C1 segment of cervical spinal cord (tissue), 14 donors: ENCODE results near the gene HELQ.
"Not testable (repeated sequence)": the region's sequence is repeated elsewhere in the genome, so short reads cannot be mapped to it uniquely, and the experiment has no call there.

ENCODE experiments used
- DNase-seq, 14 donors: peaks; one replicate each; lab custom pipeline; 2025; lab: John Stamatoyannopoulos, UW

HELQ gene

GRCh38 chr4:83436680-83437079 lies 18.9 kb downstream of the HELQ start:
- no peak for DNase-seq

GRCh38 chr4:83431200-83431599 lies 24.4 kb downstream of the HELQ start:
- no peak for DNase-seq

- no peak for DNase-seq
These were observed 37.4 kb downstream of the HELQ start for GRCh38 chr4:83418211-83418610.

- DNase-seq, result no peak
These were observed 38.1 kb downstream of the HELQ start for GRCh38 chr4:83417566-83417965.

- no peak for DNase-seq
These were observed 41.9 kb downstream of the HELQ start for GRCh38 chr4:83413676-83414075.

GRCh38 chr4:83408908-83409307 lies 46.7 kb downstream of the HELQ start:
- no peak for DNase-seq

GRCh38 chr4:83405844-83406816 lies 49.5 kb downstream of the HELQ start:
- no peak for DNase-seq

GRCh38 chr4:83398158-83398557 lies 57.5 kb downstream of the HELQ start:
- DNase-seq, result not testable (repeated sequence)

GRCh38 chr4:83393908-83394307 lies 61.7 kb downstream of the HELQ start:
- DNase-seq, result no peak

GRCh38 chr4:83392562-83392961 lies 63.1 kb downstream of the HELQ start:
- DNase-seq, result no peak

GRCh38 chr4:83390944-83391343 lies 64.7 kb downstream of the HELQ start:
- no peak for DNase-seq

- DNase-seq, result no peak
These were observed 65.7 kb downstream of the HELQ start for GRCh38 chr4:83389756-83390505.

GRCh38 chr4:83389037-83389720 lies 66.4 kb downstream of the HELQ start:
- no peak for DNase-seq

GRCh38 chr4:83388313-83388676 lies 67.3 kb downstream of the HELQ start:
- no peak for DNase-seq

- DNase-seq, result no peak
These were observed 67.9 kb downstream of the HELQ start for GRCh38 chr4:83387476-83388312.

GRCh38 chr4:83387012-83387411 lies 68.6 kb downstream of the HELQ start:
- DNase-seq, result no peak

GRCh38 chr4:83382850-83383249 lies 72.8 kb downstream of the HELQ start:
- no peak for DNase-seq

- no peak for DNase-seq
These were observed 74.5 kb downstream of the HELQ start for GRCh38 chr4:83381173-83381572.

- no peak for DNase-seq
These were observed 77.2 kb downstream of the HELQ start for GRCh38 chr4:83378419-83378818.

GRCh38 chr4:83372931-83373330 lies 82.7 kb downstream of the HELQ start:
- DNase-seq, result no peak

GRCh38 chr4:83371936-83372335 lies 83.7 kb downstream of the HELQ start:
- DNase-seq, result no peak
